ENCODE results near the gene ADORA2A. TPM values are rescaled to one million over a fixed set of nuclear protein-coding genes. Genes with fewer than 3 reads are reported as not detected.

The ADORA2A gene
- total and polyA plus RNA-seq, 2 donors (not counting 1 experiment from before 2014, with no cell fraction given): 0.78 to 1.5 TPM

GRCh38 chr22:24463071-24463760, 35.8 kb downstream of the ADORA2A start:
- Histone ChIP-seq H3K9me3 (ENCODE audit: control insufficient read depth, insufficient read depth, low read depth, low read length) (no peaks in the 10 kb centered on the region), H3K4me2 (ENCODE audit: extremely low read depth, insufficient read depth, low read length) (no peak overlapping the region), H3K9ac (ENCODE audit: insufficient read depth, low read length) (no peak overlapping the region), H3K4me3 (replicated peaks in 1 of 4; ENCODE audit: control extremely low read depth in 1 of 4, insufficient read depth in 1 of 4, low read depth in 3 of 4, low read length in 4 of 4) (no peak overlapping the region), H3K27ac (ENCODE audit: insufficient read depth, low read length) (no peak overlapping the region), H3K36me3 (ENCODE audit: control insufficient read depth, insufficient read depth, low read length) (no peaks in the 10 kb centered on the region), H3K27me3 (ENCODE audit: control insufficient read depth, insufficient read depth, low read length) (no peaks in the 10 kb centered on the region), H2AFZ (ENCODE audit: low read length) (no peak overlapping the region), H3K4me1 (ENCODE audit: control insufficient read depth, extremely low read depth, insufficient read depth, low read length) (peaks cover 14% of the 10 kb centered on the region), H3K79me2 (ENCODE audit: control insufficient read depth, insufficient read depth, low read length) (no peaks in the 10 kb centered on the region), H4K20me1 (ENCODE audit: control insufficient read depth, extremely low read depth, insufficient read depth, low read length) (no peaks in the 10 kb centered on the region)
- peak in 1 of 2 donors; percentile 33 for DNase-seq (ENCODE audit: low read depth in 2 of 2)
- TF ChIP-seq CTCF (conservative IDR thresholded peaks at IDR 0.05 in 1 of 2, IDR thresholded peaks at IDR 0.05 in 1 of 2; ENCODE audit: low read depth in 1 of 2, low read length in 2 of 2) (no peak), EZH2 (IDR thresholded peaks at IDR 0.05; ENCODE audit: low read length, missing control alignments) (no peak)

- H3K9ac ChIP-seq (ENCODE audit: insufficient read depth, low read length): no peak overlapping the region
- H3K36me3 ChIP-seq (ENCODE audit: control insufficient read depth, insufficient read depth, low read length): no peaks in the 10 kb centered on the region
- no peak overlapping the region for H3K4me2 ChIP-seq (ENCODE audit: extremely low read depth, insufficient read depth, low read length)
- no peak for TF ChIP-seq CTCF (conservative IDR thresholded peaks at IDR 0.05 in 1 of 2, IDR thresholded peaks at IDR 0.05 in 1 of 2; ENCODE audit: low read depth in 1 of 2, low read length in 2 of 2)
- TF ChIP-seq EZH2 (IDR thresholded peaks at IDR 0.05; ENCODE audit: low read length, missing control alignments): no peak
- H4K20me1 ChIP-seq (ENCODE audit: control insufficient read depth, extremely low read depth, insufficient read depth, low read length): no peaks in the 10 kb centered on the region
- no peaks in the 10 kb centered on the region for H3K79me2 ChIP-seq (ENCODE audit: control insufficient read depth, insufficient read depth, low read length)
- H3K4me1 ChIP-seq (ENCODE audit: control insufficient read depth, extremely low read depth, insufficient read depth, low read length): peaks cover 14% of the 10 kb centered on the region
- no peaks in the 10 kb centered on the region for H3K9me3 ChIP-seq (ENCODE audit: control insufficient read depth, insufficient read depth, low read depth, low read length)
- peak overlapping the region; percentile 58 for H2AFZ ChIP-seq (ENCODE audit: low read length)
- no peak overlapping the region for H3K4me3 ChIP-seq (replicated peaks in 1 of 4; ENCODE audit: control extremely low read depth in 1 of 4, insufficient read depth in 1 of 4, low read depth in 3 of 4, low read length in 4 of 4)
- peak; percentile 35 to 96 for DNase-seq (ENCODE audit: low read depth in 2 of 2)
- no peak overlapping the region for H3K27ac ChIP-seq (ENCODE audit: insufficient read depth, low read length)
- H3K27me3 ChIP-seq (ENCODE audit: control insufficient read depth, insufficient read depth, low read length): no peaks in the 10 kb centered on the region
Measured at GRCh38 chr22:24465566-24465965, 38.2 kb downstream of the ADORA2A start.

- Histone ChIP-seq H3K4me1 (ENCODE audit: control insufficient read depth, extremely low read depth, insufficient read depth, low read length) (peaks cover 14% of the 10 kb centered on the region), H2AFZ (ENCODE audit: low read length) (no peak overlapping the region), H3K36me3 (ENCODE audit: control insufficient read depth, insufficient read depth, low read length) (no peaks in the 10 kb centered on the region), H3K27ac (ENCODE audit: insufficient read depth, low read length) (no peak overlapping the region), H3K79me2 (ENCODE audit: control insufficient read depth, insufficient read depth, low read length) (no peaks in the 10 kb centered on the region), H4K20me1 (ENCODE audit: control insufficient read depth, extremely low read depth, insufficient read depth, low read length) (no peaks in the 10 kb centered on the region), H3K9me3 (ENCODE audit: control insufficient read depth, insufficient read depth, low read depth, low read length) (no peaks in the 10 kb centered on the region), H3K4me3 (replicated peaks in 1 of 4; ENCODE audit: control extremely low read depth in 1 of 4, insufficient read depth in 1 of 4, low read depth in 3 of 4, low read length in 4 of 4) (no peak overlapping the region), H3K4me2 (ENCODE audit: extremely low read depth, insufficient read depth, low read length) (no peak overlapping the region), H3K27me3 (ENCODE audit: control insufficient read depth, insufficient read depth, low read length) (no peaks in the 10 kb centered on the region), H3K9ac (ENCODE audit: insufficient read depth, low read length) (no peak overlapping the region)
- TF ChIP-seq EZH2 (IDR thresholded peaks at IDR 0.05; ENCODE audit: low read length, missing control alignments) (no peak), CTCF (conservative IDR thresholded peaks at IDR 0.05 in 1 of 2, IDR thresholded peaks at IDR 0.05 in 1 of 2; ENCODE audit: low read depth in 1 of 2, low read length in 2 of 2) (no peak)
- no peak for DNase-seq (ENCODE audit: low read depth in 2 of 2)
Measured at GRCh38 chr22:24465975-24466374, 38.6 kb downstream of the ADORA2A start.

Measured in fibroblast of lung (primary cell).